GM23248 (cell line): Measurements from ENCODE around the gene CACNA1C.

Experiments
- EZH2 ChIP-seq: fragments of 200-600 bp; sonication (generic); IDR thresholded peaks from 2 replicates; pipeline ENCODE4 v1.6.1; 2018; ENCODE audit warnings: antibody characterized with exemption, mild to moderate bottlenecking; ENCODE audit not compliant: insufficient read depth, poor library complexity, severe bottlenecking
- EZH2phosphoT487 ChIP-seq: fragments of 200-600 bp; sonication (generic); IDR thresholded peaks from 2 replicates; pipeline ENCODE4 v1.6.1; 2018; ENCODE audit warnings: antibody characterized with exemption, moderate library complexity, mild to moderate bottlenecking, low read depth; ENCODE audit not compliant: insufficient read depth

DNA sequence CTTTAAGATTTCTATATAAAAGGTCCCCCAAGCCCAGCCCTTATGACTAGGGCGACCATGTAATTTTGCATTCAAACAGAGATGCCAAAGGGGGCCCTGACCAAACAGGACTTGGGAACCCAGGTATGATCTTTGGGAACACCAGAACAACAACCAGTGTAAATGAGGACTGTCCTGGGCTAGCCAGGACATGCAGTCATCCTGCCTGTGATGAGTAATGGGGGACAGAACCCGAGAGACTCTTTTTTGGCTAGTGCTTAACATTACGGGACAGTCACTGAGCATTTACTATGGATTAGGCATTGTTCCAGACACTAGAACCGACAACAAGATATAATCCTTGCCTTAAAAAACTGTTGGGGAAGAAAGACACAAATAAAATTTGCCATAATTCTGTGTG lies 337.3 kb downstream of the CACNA1C start:
- TF ChIP-seq EZH2 (no peak), EZH2phosphoT487 (no peak)
